ENCODE results near the gene ARID3C. TPM values are rescaled to one million over a fixed set of nuclear protein-coding genes. Genes with fewer than 3 reads are reported as not detected.

The ARID3C gene
- total and polyA plus RNA-seq, 2 of the 8 experiments (the other 6 are each of a cell fraction or from before 2014, with no cell fraction given): 0.08 TPM; not detected in 1

DNA sequence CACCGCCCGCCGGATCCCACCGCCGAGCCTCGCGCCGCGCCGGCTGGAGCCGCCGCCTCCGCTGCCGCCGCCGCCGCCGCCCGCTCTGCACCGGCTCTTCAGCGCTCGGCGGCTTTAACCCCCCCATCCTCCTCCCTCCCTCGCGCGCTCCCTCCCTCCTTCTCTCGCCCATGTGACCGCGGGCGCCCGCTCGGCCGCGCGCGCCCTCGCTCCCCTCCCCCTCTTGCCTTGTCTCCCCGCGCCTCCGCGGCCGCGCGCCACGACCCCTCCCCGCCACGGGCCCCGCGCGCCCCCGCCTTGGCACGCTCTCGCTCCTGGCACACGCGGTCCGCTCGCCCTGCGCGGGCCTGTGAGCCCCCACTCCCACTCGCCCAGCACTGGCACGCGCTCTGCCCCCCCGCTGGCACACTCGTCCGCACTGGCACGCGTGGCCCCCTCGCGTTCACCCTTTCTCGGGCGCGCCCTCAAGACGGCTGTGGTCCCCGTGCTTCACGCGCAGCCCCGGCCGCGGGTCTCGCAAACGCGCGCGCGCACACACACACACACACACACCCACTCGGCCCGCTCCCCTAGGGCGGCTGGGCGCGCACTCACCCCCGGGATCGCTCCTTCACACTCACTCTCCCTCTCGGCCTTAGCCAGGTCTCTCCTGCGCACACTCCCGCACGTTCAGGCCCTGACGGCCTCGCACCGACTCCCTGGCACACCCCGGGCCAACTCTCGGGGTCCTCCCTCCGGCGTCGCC lies 39.1 kb downstream of the ARID3C start, which contains the start of gene CNTFR:
CNTFR (minus strand) TSS at position 89 of the 745 bp plus-strand sequence. CDS start 20,743 bp downstream, outside the sequence.
- Histone ChIP-seq H3K27ac (ENCODE audit: low read depth, low read length) (no peak within 1 kb of the TSS), H4K91ac (replicated peaks; ENCODE audit: insufficient read length, low read length) (no peak within 1 kb of the TSS), H3K56ac (replicated peaks; ENCODE audit: insufficient read length, low read depth, low read length) (no peak within 1 kb of the TSS), H3K4me2 (ENCODE audit: insufficient read depth in 1 of 2, low read depth in 2 of 2, low read length in 2 of 2) (peak within 1 kb of the TSS; percentile 76 to 85), H3K9ac (replicated peaks in 1 of 4; ENCODE audit: extremely low read depth in 1 of 4, low read depth in 3 of 4, low read length in 3 of 4) (no peak within 1 kb of the TSS), H2BK120ac (replicated peaks; ENCODE audit: low read depth, low read length) (no peak within 1 kb of the TSS), H2BK12ac (ENCODE audit: low read depth, low read length) (peak within 1 kb of the TSS; percentile 75; the same call in 1 of the 2 replicates), H3K23ac (ENCODE audit: insufficient read length) (no peak within 1 kb of the TSS), H4K5ac (ENCODE audit: insufficient read length, low read depth, low read length) (no peak within 1 kb of the TSS), H3K9me3 (ENCODE audit: insufficient read depth in 2 of 2, low read depth in 1 of 2, low read length in 1 of 2) (peaks cover 0 to 4% of the 10 kb centered on the region in 2 experiments; a peak in 1 of 4 replicates), H3K79me1 (ENCODE audit: low read depth, low read length) (no peaks in the 10 kb centered on the region), H3K27me3 (replicated peaks in 1 of 4; ENCODE audit: control insufficient read depth in 3 of 4, extremely low read depth in 1 of 4, insufficient read depth in 3 of 4, low read length in 3 of 4) (peaks cover 76 to 96% (median 91%) of the 10 kb centered on the region in 4 experiments), H3K18ac (ENCODE audit: extremely low read depth, low read length) (peak within 1 kb of the TSS; percentile 84), H3K14ac (ENCODE audit: insufficient read length) (no peak within 1 kb of the TSS), H4K20me1 (replicated peaks in 1 of 2; ENCODE audit: control insufficient read depth in 1 of 2, insufficient read depth in 2 of 2, low read length in 2 of 2) (peaks cover 11 to 12% of the 10 kb centered on the region in 2 experiments), H2BK20ac (ENCODE audit: low read length) (0 out of 2 replicates have a peak within 1 kb of the TSS, but pooled peaks have one; percentile 18), H2AFZ (ENCODE audit: low read length) (peak within 1 kb of the TSS; percentile 19; the same call in 1 of the 2 replicates), H3K36me3 (ENCODE audit: control insufficient read depth in 2 of 4, insufficient read depth in 4 of 4, low read length in 3 of 4) (peaks cover 0 to 9% (median 0%) of the 10 kb centered on the region in 4 experiments; a peak in 1 of 8 replicates), H2AK5ac (ENCODE audit: low read depth, low read length) (no peak within 1 kb of the TSS), H4K8ac (ENCODE audit: extremely low read depth, insufficient read depth, low read length) (peak within 1 kb of the TSS; percentile 52), H3K4me3 (ENCODE audit: extremely low read depth in 1 of 4, insufficient read depth in 2 of 4, low read depth in 3 of 4, low read length in 4 of 4) (peak within 1 kb of the TSS; percentile 36 to 74 (median 52)), H3K4ac (replicated peaks; ENCODE audit: insufficient read length, low read depth, low read length) (no peak within 1 kb of the TSS), H2BK5ac (ENCODE audit: low read depth, low read length) (no peak within 1 kb of the TSS), H2BK15ac (ENCODE audit: low read length) (peak within 1 kb of the TSS; percentile 72; the same call in 1 of the 2 replicates), H3K23me2 (ENCODE audit: low read depth, low read length) (peaks cover 15% of the 10 kb centered on the region), H3K4me1 (replicated peaks in 1 of 4; ENCODE audit: control insufficient read depth in 3 of 4, insufficient read depth in 4 of 4, low read length in 3 of 4) (peaks cover 10 to 43% (median 23%) of the 10 kb centered on the region in 4 experiments), H3K79me2 (ENCODE audit: control insufficient read depth in 1 of 2, insufficient read depth in 2 of 2, low read length in 2 of 2) (no peaks in the 10 kb centered on the region)
- FAIRE-seq (no peak), DNase-seq (ENCODE audit: low read depth in 1 of 2, low spot score in 2 of 2) (no peak)
- ChIA-PET CTCF (ENCODE audit: partially characterized antibody) (interaction anchor here (0.7 to 3.8 kb wide), 7 partner anchors 8 to 43 kb away, joined by 3 to 37 read pairs (median 15); no protein-coding TSS in a partner anchor), POLR2A (ENCODE audit: partially characterized antibody) (interaction anchor here (3.4 kb wide), 1 partner anchor 11 kb away, joined by 25 read pairs; no protein-coding TSS in a partner anchor)
- 1% methylated on average over 32 of the region's 104 CpGs; no CpG with 5 or more reads in 1 of the 2 experiments for WGBS, 2 experiments (ENCODE audit: extremely low coverage in 1 of 2, insufficient coverage in 1 of 2, insufficient read length in 1 of 2, insufficient replicate concordance in 2 of 2, low coverage in 1 of 2, low lambda C conversion rate in 2 of 2, missing lambda C conversion rate in 1 of 2)
- TF ChIP-seq RBBP5 (IDR thresholded peaks at IDR 0.05; ENCODE audit: borderline replicate concordance, low read depth, low read length) (peak; percentile 35; the same call in 1 of the 2 replicates), JUND (IDR thresholded peaks at IDR 0.05; ENCODE audit: low read length) (no peak), CTBP2 (IDR thresholded peaks at IDR 0.05; ENCODE audit: borderline replicate concordance, insufficient read depth, insufficient read length, low read length) (peak; percentile 96), CBX8 (IDR thresholded peaks at IDR 0.05; ENCODE audit: borderline replicate concordance, low read depth, low read length) (no peak), KDM4A (IDR thresholded peaks at IDR 0.05; ENCODE audit: low read depth, low read length, severe bottlenecking) (peak; percentile 72), SUZ12 (IDR thresholded peaks at IDR 0.05; ENCODE audit: low read length) (peak; percentile 34), RNF2 (IDR thresholded peaks at IDR 0.05; ENCODE audit: borderline replicate concordance, low read depth, low read length, missing control alignments, poor library complexity, severe bottlenecking) (peak; percentile 44), SIX5 (IDR thresholded peaks at IDR 0.05; ENCODE audit: low read depth, low read length) (no peak)
- TF ChIP-seq, protein P1, sequence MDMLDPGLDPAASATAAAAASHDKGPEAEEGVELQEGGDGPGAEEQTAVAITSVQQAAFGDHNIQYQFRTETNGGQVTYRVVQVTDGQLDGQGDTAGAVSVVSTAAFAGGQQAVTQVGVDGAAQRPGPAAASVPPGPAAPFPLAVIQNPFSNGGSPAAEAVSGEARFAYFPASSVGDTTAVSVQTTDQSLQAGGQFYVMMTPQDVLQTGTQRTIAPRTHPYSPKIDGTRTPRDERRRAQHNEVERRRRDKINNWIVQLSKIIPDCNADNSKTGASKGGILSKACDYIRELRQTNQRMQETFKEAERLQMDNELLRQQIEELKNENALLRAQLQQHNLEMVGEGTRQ (IDR thresholded peaks at IDR 0.05; ENCODE audit: low read length): peak; percentile 25; the same call in 1 of the 2 replicates
